H1 (cell line): Measurements from ENCODE around the gene TUBB4B. TPM values are rescaled to one million over a fixed set of nuclear protein-coding genes. Genes with fewer than 3 reads are reported as not detected.

ENCODE experiments used
- CBX8 ChIP-seq: fragments of 300-800, 300-1000 bp; sonication (generic); IDR thresholded peaks from 2 replicates; pipeline ENCODE4 v1.7.1; 2016; ENCODE audit warnings: low read depth, low read length, borderline replicate concordance
- CHD7 ChIP-seq: fragments of 300-600 bp; sonication (generic); IDR thresholded peaks from 2 replicates; pipeline ENCODE4 v1.7.1; 2012; ENCODE audit warnings: low read length, moderate library complexity, mild to moderate bottlenecking, inconsistent platforms; ENCODE audit not compliant: insufficient replicate concordance
- POLR2AphosphoS5 ChIP-seq: IDR thresholded peaks from 2 replicates; pipeline ENCODE4 v1.6.1; 2011; ENCODE audit warnings: low read depth, low read length
- RAD21 ChIP-seq, 2 experiments: IDR thresholded peaks in 1 of 2; conservative IDR thresholded peaks in 1 of 2; 2 replicates each; pipeline ENCODE4 v1.6.1; 2011; ENCODE audit warnings: low read depth in 2 of 2, low read length in 2 of 2, improper control_type of control experiment in 1 of 2, inconsistent platforms in 1 of 2, mild to moderate bottlenecking in 1 of 2, moderate library complexity in 1 of 2
- polyA plus RNA-seq, 7 experiments: library from polyadenylated mRNA; depleted of rRNA in 3 of 7; stranded (reverse) in 5 of 7; unstranded in 2 of 7; fragments of >200 nt in 5 of 7; fragments of 200-250 nt in 2 of 7; gene quantifications; 1 replicate in 5 of 7; 2 replicates in 1 of 7; 4 replicates in 1 of 7; pipeline versions ENCODE4 v1.2.1 to v1.2.3, GENCODE V29; 2011 to 2013; ENCODE audit warnings: missing spikeins in 2 of 7, mixed read lengths in 2 of 7
- total RNA-seq: library from RNA; stranded (reverse); fragmentation: NEBNext Ultra II Directional; extraction: Animal tissue kit (Norgen Biotek cat#: 25700); gene quantifications from 2 replicates; pipeline ENCODE4 v1.2.1, GENCODE V29; 2021
- TF ChIP-seq, protein P1 (sequence below): IDR thresholded peaks from 2 replicates; pipeline ENCODE4 v1.6.1; 2012; ENCODE audit warnings: inconsistent platforms

TUBB4B gene
- total and polyA plus RNA-seq, 2 of the 8 experiments (the other 6 are each of a cell fraction or from before 2014, with no cell fraction given), result 280 to 307 TPM

GRCh38 chr9:137273611-137274320 lies 32.7 kb downstream of the TUBB4B start (continued):
- TF ChIP-seq, protein P1, sequence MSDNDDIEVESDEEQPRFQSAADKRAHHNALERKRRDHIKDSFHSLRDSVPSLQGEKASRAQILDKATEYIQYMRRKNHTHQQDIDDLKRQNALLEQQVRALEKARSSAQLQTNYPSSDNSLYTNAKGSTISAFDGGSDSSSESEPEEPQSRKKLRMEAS, result no peak
- TF ChIP-seq RAD21 (IDR thresholded peaks at IDR 0.05 in 1 of 2, conservative IDR thresholded peaks at IDR 0.05 in 1 of 2; ENCODE audit: low read depth in 2 of 2, low read length in 2 of 2) (no peak), CHD7 (no peak), POLR2AphosphoS5 (no peak), CBX8 (no peak)
